Myocyte (in vitro differentiated cells): ENCODE results near the gene ZNF628. TPM values are rescaled to one million over a fixed set of nuclear protein-coding genes. Genes with fewer than 3 reads are reported as not detected.

Experiments
- DNase-seq: peaks from one replicate; pipeline ENCODE4 v3.0.0-alpha.2; 2012; ENCODE audit warnings: low read depth
- total RNA-seq: library from RNA; depleted of rRNA; stranded (reverse); fragments of >200 nt; gene quantifications from 2 replicates; pipeline ENCODE4 v1.2.3, GENCODE V29; 2014

The ZNF628 gene
- total RNA-seq, 1 donor from 2014 or later, result 12.3 TPM

GRCh38 chr19:55449469-55449868 lies 26.9 kb upstream of the ZNF628 start:
- DNase-seq, result no peak

- no peak for DNase-seq
Measured at GRCh38 chr19:55451163-55451964, 25.1 kb upstream of the ZNF628 start.

GRCh38 chr19:55451965-55452748 lies 24.3 kb upstream of the ZNF628 start:
- no peak for DNase-seq

GRCh38 chr19:55452749-55453346 lies 23.6 kb upstream of the ZNF628 start:
- peak; percentile 60 for DNase-seq

- no peak for DNase-seq
Measured at GRCh38 chr19:55453511-55454260, 22.7 kb upstream of the ZNF628 start.

GRCh38 chr19:55454787-55455243 lies 21.6 kb upstream of the ZNF628 start:
- peak; percentile 40 for DNase-seq

GRCh38 chr19:55455576-55456235 lies 20.7 kb upstream of the ZNF628 start:
- DNase-seq, result no peak

GRCh38 chr19:55456347-55456746 lies 20.1 kb upstream of the ZNF628 start:
- no peak for DNase-seq

- no peak for DNase-seq
Measured at GRCh38 chr19:55457683-55458457, 18.5 kb upstream of the ZNF628 start.

GRCh38 chr19:55459551-55459949 lies 16.9 kb upstream of the ZNF628 start:
- DNase-seq, result no peak

GRCh38 chr19:55459950-55460657 lies 16.3 kb upstream of the ZNF628 start:
- DNase-seq, result no peak

- DNase-seq, result peak; percentile 83
Measured at GRCh38 chr19:55460670-55461258, 15.7 kb upstream of the ZNF628 start.

GRCh38 chr19:55461259-55461973 lies 15.0 kb upstream of the ZNF628 start, which contains the start of gene ISOC2:
Gene ISOC2 (minus strand): TSS chr19:55461642. CDS start chr19:55456486, 5,156 bp downstream.
- DNase-seq, result peak; percentile 100

- DNase-seq, result peak; percentile 47
Measured at GRCh38 chr19:55461974-55462626, 14.3 kb upstream of the ZNF628 start.

GRCh38 chr19:55462722-55463121 lies 13.7 kb upstream of the ZNF628 start:
- no peak for DNase-seq

GRCh38 chr19:55463583-55464031 lies 12.8 kb upstream of the ZNF628 start:
- DNase-seq, result no peak

- no peak for DNase-seq
Measured at GRCh38 chr19:55464039-55464661, 12.3 kb upstream of the ZNF628 start.
